Adipocyte (in vitro differentiated cells): ENCODE measurements around the gene SOS1.
"Not testable (repeated sequence)": the region's sequence is repeated elsewhere in the genome, so short reads cannot be mapped to it uniquely, and the experiment has no call there.

Experiments
- DNase-seq: peaks from one replicate; pipeline ENCODE4 v3.0.0-alpha.2; 2015; ENCODE audit warnings: low read depth
- H3K27me3 ChIP-seq: replicated peaks from 2 replicates; pipeline ENCODE4 v1.7.0; 2013; ENCODE audit warnings: mild to moderate bottlenecking, low read length, moderate library complexity; ENCODE audit not compliant: control insufficient read depth, insufficient read depth
- H3K36me3 ChIP-seq: 2 replicates; pipeline ENCODE4 v1.7.0; 2013; ENCODE audit warnings: low read length, mild to moderate bottlenecking, moderate library complexity; ENCODE audit not compliant: control insufficient read depth, insufficient read depth, severe bottlenecking
- H3K4me1 ChIP-seq: 2 replicates; pipeline ENCODE4 v1.7.0; 2013; ENCODE audit warnings: mild to moderate bottlenecking, low read length, moderate library complexity; ENCODE audit not compliant: control insufficient read depth, insufficient read depth
- H3K4me3 ChIP-seq: 2 replicates; pipeline ENCODE4 v1.7.0; 2013; ENCODE audit warnings: mild to moderate bottlenecking, low read length, moderate library complexity
- H3K9ac ChIP-seq: 2 replicates; pipeline ENCODE4 v1.7.0; 2013; ENCODE audit warnings: mild to moderate bottlenecking, low read length, moderate library complexity
- H3K9me3 ChIP-seq: 2 replicates; pipeline ENCODE4 v1.7.0; 2013; ENCODE audit warnings: mild to moderate bottlenecking, low read length, moderate library complexity; ENCODE audit not compliant: control insufficient read depth

Gene SOS1

DNA sequence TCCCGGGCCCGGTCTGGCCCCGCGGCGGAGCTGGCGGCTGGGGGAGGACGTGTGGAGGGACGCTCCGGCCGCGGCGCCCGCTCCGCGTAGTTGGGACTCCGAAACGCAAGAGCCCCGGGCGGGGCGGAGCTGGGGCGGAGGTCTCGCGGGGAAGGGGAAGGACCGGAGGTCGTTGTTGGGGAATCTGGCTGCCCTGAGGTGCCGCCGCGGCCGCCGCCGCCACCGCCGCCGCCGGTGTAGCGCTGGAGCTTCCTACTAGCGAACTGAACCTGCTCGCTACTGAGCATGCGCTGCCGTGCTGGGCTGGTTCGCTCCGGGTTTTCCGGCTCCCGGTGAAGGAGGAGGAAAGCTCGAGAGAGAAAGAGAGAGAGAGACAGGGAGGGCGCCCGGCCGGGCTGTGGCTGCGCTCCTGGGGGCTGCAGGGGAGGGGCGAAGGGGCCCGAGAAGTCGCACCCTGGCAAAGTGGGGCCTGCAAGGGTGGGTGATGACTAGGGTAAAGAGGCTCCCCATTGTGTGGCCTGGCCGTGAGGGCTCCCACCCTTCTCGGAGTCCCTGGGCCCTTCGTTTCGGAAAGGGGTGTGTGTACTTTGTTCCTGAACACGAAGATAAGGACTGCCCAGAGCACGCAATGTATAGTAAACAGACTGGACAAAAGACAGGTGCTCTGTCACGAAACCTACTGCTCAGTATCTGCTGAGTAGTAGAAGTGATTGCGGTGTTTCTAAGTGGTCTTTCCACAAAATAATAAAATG lies at the start of gene SOS1:
TSS of gene SOS1 (minus strand) at position 281 of the 752 bp plus-strand sequence. CDS start 629 bp downstream, outside the sequence.
- Histone ChIP-seq H3K27me3 (no peaks in the 10 kb centered on the region), H3K9me3 (no peaks in the 10 kb centered on the region), H3K4me1 (peaks cover 45% of the 10 kb centered on the region), H3K4me3 (peak within 1 kb of the TSS; percentile 92), H3K9ac (peak within 1 kb of the TSS; percentile 96), H3K36me3 (peaks cover 16% of the 10 kb centered on the region)
- peak; percentile 97 for DNase-seq

DNA sequence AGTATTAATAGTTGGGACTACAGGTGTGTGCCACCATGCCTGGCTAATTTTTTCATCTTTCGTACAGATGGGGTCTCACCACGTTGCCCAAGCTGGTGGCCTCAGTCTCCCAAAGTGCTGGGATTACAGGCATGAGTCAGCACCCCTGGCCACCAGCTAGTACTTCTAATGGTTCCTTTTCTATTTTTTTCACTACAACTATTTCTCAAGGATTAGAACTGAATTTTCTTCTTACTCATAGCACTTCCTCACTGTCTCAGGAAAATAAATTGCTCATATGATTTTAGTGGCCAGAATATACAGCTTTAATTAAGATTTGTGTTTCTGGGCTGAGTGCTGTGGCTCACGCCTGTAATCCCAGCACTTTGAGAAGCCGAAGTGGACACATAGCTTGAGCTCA lies 43.2 kb upstream of the SOS1 start:
- no peaks in the 10 kb centered on the region for H3K27me3 ChIP-seq
- H3K9ac ChIP-seq = peak overlapping the region; percentile 56
- no peak overlapping the region for H3K4me3 ChIP-seq
- no peaks in the 10 kb centered on the region for H3K9me3 ChIP-seq
- no peaks in the 10 kb centered on the region for H3K36me3 ChIP-seq
- no peak for DNase-seq
- H3K4me1 ChIP-seq = peaks cover 45% of the 10 kb centered on the region

DNA sequence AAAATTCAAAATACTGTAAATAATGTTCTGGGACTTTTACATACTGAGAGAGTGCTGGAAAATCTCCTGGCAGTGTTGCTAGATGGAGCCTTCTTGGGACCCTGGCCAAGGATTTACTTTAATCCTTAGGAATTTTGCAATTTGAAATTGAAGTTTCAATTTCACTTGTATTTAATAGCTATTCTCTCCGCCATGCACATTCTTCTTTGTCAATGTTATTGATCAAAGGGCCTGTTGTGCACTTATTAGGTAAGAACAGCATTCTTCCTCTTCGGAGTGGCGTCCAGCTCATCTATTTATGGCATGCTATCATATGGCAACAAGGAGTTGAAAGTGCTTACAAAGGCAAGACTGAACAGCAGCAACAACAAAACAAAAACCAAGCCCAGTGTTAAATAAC lies 40.1 kb upstream of the SOS1 start:
- Histone ChIP-seq H3K4me1 (peaks cover 69% of the 10 kb centered on the region), H3K4me3 (peak overlapping the region; percentile 72), H3K27me3 (no peaks in the 10 kb centered on the region), H3K9ac (peak overlapping the region; percentile 88), H3K9me3 (no peaks in the 10 kb centered on the region), H3K36me3 (no peaks in the 10 kb centered on the region)
- DNase-seq = peak; percentile 82

DNA sequence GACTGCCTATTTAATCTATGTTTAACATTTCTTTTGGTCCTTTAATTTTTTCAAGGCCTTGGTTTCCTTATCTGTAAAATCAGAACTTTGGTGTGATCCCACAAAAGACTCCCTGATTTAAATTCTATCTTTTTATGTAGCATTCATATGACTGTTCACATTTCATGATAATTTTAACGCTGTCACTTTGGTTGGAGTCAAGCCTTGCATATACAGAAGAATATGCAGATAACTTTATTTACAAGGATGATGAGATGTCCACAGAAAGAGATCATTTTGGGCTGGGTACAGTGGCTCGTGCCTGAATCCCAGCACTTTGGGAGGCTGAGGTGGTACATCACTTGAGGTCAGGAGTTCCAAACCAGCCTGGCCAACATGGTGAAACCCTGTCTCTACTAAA lies 38.4 kb upstream of the SOS1 start:
- no peaks in the 10 kb centered on the region for H3K27me3 ChIP-seq
- no peaks in the 10 kb centered on the region for H3K9me3 ChIP-seq
- H3K36me3 ChIP-seq = no peaks in the 10 kb centered on the region
- no peak for DNase-seq
- peaks cover 78% of the 10 kb centered on the region for H3K4me1 ChIP-seq
- H3K4me3 ChIP-seq = no peak overlapping the region
- H3K9ac ChIP-seq = peak overlapping the region; percentile 88

DNA sequence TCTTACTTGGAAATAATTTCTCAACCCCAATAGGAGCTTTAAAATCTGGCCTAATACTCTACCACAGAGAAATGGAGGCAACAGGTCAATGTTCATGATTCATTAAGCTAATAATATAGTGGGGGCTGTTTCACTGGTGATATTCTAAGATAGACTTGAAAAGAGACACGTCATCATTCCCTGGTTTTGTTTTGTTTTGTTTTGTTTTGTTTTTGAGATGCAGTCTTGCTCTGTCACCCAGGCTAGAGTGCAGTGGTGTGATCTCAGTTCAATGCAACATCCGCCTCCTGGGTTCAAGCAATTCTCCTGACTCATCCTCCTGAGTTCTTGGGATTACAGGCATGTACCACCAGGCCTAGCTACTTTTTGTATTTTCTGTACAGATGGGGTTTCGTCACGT lies 37.5 kb upstream of the SOS1 start:
- Histone ChIP-seq H3K4me1 (peaks cover 83% of the 10 kb centered on the region), H3K36me3 (no peaks in the 10 kb centered on the region), H3K9me3 (no peaks in the 10 kb centered on the region), H3K27me3 (no peaks in the 10 kb centered on the region), H3K9ac (peak overlapping the region; percentile 88), H3K4me3 (peak overlapping the region; percentile 27)
- no peak for DNase-seq

DNA sequence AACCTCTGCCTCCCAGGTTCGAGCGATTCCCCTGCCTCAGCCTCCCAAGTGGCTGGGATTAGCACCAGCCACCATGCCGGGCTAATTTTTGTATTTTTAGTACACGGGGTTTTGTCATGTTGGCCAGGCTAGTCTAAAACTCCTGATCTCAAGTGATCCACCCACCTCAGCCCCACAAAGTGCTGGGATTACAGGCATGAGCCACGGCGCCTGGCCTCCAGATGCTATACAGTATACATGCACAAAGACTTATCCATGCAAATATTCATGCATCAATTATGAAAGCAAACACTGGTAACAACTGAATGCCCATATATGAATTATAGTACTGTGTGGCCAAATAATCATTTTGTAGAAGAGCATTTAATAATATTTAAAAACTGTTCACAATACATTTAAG lies 36.0 kb upstream of the SOS1 start:
- no peak for DNase-seq
- Histone ChIP-seq H3K36me3 (no peaks in the 10 kb centered on the region), H3K27me3 (no peaks in the 10 kb centered on the region)

DNA sequence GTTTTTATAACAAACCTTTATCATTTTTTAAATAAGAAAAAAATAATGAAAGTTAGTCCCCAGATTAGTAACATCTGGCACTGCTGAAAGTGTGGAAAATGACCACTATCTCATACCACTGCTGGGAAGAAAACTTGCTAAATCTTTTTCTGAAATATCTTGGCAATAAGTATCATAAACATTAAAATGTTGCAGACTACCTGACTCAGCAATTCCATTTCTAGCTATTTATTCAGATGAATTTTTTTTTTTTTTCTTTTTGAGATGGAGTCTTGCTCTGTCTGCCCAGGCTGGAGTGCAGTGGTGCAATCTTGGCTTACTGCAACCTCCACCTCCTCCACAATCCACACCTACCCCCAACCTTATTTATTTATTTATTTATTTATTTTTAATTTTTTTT lies 35.3 kb upstream of the SOS1 start:
- Histone ChIP-seq H3K27me3 (no peaks in the 10 kb centered on the region), H3K9me3 (no peaks in the 10 kb centered on the region), H3K4me1 (peaks cover 89% of the 10 kb centered on the region), H3K36me3 (no peaks in the 10 kb centered on the region), H3K9ac (peak overlapping the region; percentile 90), H3K4me3 (no peak overlapping the region)
- peak; percentile 87 for DNase-seq

More for the DNA sequence above, 36.0 kb upstream of the SOS1 start:
- Histone ChIP-seq H3K9ac (peak overlapping the region; percentile 88), H3K9me3 (no peaks in the 10 kb centered on the region), H3K4me1 (peaks cover 90% of the 10 kb centered on the region), H3K4me3 (no peak overlapping the region)

DNA sequence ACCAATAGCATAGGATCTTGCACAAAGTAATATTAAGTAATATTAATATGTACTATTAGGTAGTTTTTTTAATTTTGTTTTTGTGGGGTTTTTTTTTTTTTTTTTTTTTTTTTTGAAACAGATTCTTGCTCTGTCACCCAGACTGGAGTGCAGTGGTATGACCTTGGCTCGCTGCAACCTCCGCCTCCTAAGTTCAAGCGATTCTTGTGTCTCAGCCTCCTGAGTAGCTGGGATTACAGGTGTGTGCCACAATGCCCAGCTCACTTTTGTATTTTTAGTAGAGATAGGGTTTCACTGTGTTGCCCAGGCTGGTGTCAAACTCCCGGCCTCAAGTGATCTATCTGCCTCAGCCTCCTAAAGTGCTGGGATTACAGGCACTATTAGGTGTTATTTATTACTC lies 34.7 kb upstream of the SOS1 start:
- H3K36me3 ChIP-seq, H3K9me3 ChIP-seq, DNase-seq, H3K27me3 ChIP-seq, H3K4me3 ChIP-seq: not testable (repeated sequence)
- Histone ChIP-seq H3K4me1 (peaks cover 88% of the 10 kb centered on the region), H3K9ac (peak overlapping the region; percentile 90)

DNA sequence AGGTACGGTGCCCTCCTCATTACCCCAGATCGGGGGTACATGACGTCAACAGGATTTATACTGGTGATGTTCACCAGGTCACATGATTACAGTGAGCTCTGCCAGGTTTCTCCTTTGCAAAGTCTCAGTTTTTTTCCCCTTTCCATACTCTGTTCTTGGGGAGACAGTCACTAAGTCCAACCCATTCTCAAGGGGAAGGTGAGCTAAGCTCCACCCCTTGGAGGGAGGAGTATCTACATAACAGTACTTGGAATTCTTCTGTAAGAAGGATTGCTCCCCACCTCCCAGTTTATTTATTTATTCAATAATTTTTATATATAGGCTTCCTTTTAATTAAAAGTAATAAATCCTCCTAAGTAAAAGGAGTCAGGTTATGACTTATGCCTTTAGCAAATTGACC lies 34.1 kb upstream of the SOS1 start:
- Histone ChIP-seq H3K9me3 (no peaks in the 10 kb centered on the region), H3K27me3 (no peaks in the 10 kb centered on the region), H3K4me1 (peaks cover 82% of the 10 kb centered on the region), H3K36me3 (no peaks in the 10 kb centered on the region), H3K4me3 (no peak overlapping the region), H3K9ac (peak overlapping the region; percentile 90)
- no peak for DNase-seq

DNA sequence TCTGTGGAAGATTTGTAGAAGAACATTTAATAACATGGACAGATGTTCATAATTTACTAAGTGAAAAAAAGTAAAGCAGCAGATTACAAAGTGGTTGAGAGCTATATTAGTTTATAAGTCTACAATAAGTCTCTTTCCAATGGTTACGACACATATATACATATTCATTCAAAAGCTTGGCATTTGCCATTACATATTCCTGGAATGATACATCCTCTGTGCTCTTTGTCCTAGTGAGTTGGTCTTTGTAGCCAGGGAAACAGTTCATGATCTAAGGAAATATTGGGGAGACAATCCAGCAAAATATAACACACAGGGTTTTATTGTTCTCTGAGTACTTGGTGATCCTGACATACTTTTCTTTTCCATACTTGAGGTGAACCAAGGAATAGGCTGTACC lies 32.5 kb upstream of the SOS1 start:
- peak; percentile 54 for DNase-seq
- no peaks in the 10 kb centered on the region for H3K9me3 ChIP-seq
- H3K36me3 ChIP-seq = no peaks in the 10 kb centered on the region

DNA sequence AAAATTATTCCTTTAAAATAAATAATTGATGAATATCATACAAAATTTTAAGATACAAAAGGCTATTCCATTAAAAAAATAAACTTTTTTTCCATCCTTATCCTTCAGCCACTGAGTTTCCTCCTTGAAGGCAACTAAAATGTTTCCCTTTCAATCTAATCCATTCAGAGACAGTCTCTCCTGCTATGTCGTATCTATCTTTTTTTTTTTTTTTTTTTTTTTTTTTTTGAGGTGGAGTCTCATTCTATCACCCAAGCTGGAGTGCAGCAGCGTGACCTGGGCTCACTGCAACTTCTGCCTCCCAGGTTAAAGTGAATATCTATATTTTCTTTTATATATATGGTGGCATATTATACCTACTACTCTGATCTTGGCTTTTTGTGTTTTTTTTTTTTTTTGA lies 31.7 kb upstream of the SOS1 start:
- Histone ChIP-seq H3K4me3 (no peak overlapping the region), H3K4me1 (peaks cover 58% of the 10 kb centered on the region), H3K27me3 (no peaks in the 10 kb centered on the region), H3K9ac (peak overlapping the region; percentile 90), H3K36me3 (no peaks in the 10 kb centered on the region), H3K9me3 (no peaks in the 10 kb centered on the region)
- DNase-seq = no peak

More for the DNA sequence above, 32.5 kb upstream of the SOS1 start:
- peak overlapping the region; percentile 90 for H3K9ac ChIP-seq
- H3K27me3 ChIP-seq = no peaks in the 10 kb centered on the region
- H3K4me3 ChIP-seq = peak overlapping the region; percentile 60
- H3K4me1 ChIP-seq = peaks cover 66% of the 10 kb centered on the region
